ENCODE data around the gene SLC46A1.

GRCh38 chr17:28421787-28422305 is 15.8 kb upstream of the SLC46A1 start:
- TF ChIP-seq, protein P1, sequence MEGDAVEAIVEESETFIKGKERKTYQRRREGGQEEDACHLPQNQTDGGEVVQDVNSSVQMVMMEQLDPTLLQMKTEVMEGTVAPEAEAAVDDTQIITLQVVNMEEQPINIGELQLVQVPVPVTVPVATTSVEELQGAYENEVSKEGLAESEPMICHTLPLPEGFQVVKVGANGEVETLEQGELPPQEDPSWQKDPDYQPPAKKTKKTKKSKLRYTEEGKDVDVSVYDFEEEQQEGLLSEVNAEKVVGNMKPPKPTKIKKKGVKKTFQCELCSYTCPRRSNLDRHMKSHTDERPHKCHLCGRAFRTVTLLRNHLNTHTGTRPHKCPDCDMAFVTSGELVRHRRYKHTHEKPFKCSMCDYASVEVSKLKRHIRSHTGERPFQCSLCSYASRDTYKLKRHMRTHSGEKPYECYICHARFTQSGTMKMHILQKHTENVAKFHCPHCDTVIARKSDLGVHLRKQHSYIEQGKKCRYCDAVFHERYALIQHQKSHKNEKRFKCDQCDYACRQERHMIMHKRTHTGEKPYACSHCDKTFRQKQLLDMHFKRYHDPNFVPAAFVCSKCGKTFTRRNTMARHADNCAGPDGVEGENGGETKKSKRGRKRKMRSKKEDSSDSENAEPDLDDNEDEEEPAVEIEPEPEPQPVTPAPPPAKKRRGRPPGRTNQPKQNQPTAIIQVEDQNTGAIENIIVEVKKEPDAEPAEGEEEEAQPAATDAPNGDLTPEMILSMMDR (IDR thresholded peaks at IDR 0.05; ENCODE audit: insufficient read depth, low read depth, low read length), result no peak
- no peak for TF ChIP-seq EZH2 (IDR thresholded peaks at IDR 0.05; ENCODE audit: insufficient read depth, low read length)
